SHP77 (cell line): ENCODE data around the gene GABPB2.
"Not testable (repeated sequence)": the region's sequence is repeated elsewhere in the genome, so short reads cannot be mapped to it uniquely, and the experiment has no call there.

Experiments used
- DNase-seq, 2 experiments: peaks; one replicate each; lab custom pipeline; 2025; lab: John Stamatoyannopoulos, UW

The GABPB2 gene

DNA sequence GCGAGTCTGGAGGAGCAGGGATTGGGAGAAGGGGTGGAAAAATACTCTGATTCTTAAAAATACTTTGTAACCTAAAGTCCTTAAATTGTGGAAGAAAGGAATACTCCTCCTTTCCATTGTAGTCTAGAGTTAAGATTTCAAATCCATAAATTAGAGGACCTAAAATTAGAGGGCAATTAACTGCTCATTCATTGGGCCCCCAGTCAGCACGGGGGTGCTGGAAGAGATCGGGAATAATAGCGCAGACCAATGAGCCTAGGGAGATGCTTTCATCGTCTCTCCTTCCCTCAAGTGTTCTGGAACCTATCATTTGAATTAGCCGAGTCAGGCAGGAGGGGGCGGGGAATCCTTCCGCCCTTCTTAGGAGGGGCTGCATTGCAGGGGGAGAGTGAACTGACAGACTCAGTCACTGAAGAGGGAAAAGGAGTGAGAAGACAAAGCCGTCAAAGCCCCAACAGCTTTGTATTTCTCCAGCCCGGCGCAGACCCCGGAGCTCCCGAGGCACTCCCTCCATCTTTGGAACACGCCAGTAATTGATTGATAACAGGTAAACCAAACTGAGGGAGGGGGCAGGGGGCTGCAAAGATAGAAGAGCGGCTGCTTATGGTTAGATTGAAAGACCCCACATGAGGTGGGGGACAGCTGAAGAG, 10.4 kb upstream of the GABPB2 start, which contains the start of gene MLLT11:
Gene MLLT11, plus strand, starts transcription at position 391 of the 650 bp plus-strand sequence. CDS start 6,828 bp downstream, outside the sequence.
- peak; percentile 87 to 90 for DNase-seq

DNA sequence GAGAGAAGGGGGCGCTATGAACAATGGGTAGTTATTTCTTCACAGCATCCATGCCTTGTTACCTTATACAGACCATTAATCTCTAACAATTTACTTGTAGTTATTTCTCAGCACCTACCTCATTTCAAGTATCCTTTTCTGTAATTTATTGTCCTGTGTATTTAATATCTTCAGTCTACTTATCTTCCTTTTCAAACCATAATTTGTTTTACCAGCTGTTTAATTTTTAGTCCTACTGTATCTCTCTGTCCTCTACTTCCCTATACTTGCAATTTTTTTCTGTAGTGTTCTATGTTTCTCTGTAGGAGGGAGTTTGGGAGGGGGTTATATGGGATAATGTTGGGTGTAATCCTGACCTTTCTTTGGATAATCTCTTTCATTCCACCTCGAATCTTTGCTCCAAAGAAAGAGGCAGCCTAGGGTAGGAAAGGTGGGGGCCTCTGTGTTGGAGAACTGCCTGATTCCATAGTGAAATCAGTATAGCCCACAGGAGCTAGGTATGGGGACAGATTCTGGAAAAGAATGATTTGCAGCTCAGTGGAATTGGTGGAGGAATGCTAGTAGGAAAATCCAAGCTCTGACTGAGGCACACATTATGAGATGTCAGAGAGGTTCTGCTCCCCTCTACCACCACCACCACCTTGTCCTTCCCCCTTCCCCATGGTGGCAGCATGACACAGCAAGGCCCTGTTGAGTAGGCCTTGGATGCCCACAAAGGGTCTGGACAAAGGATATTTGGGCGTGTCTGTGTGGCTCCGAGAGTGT, 9.7 kb upstream of the GABPB2 start:
- peak; percentile 78 to 82 for DNase-seq

DNA sequence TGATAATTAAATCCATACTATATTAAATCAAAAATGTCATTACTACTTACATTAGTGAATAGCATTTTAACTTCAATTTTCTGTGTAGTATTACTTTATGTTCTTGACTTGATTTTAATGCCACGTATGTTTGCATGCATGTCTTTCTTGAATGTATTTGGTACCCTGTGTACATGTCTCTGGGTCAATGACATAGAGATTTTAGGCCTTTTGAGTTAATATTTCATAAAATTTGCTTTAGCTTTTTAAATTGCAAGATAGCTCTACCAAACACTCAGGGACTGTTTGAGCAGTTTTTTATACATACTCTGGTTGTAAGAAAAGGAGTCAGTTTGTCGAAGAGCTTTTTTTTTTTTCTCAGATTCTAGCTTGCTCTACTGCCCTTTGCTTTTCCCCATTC, 8.9 kb upstream of the GABPB2 start:
- no peak for DNase-seq

DNA sequence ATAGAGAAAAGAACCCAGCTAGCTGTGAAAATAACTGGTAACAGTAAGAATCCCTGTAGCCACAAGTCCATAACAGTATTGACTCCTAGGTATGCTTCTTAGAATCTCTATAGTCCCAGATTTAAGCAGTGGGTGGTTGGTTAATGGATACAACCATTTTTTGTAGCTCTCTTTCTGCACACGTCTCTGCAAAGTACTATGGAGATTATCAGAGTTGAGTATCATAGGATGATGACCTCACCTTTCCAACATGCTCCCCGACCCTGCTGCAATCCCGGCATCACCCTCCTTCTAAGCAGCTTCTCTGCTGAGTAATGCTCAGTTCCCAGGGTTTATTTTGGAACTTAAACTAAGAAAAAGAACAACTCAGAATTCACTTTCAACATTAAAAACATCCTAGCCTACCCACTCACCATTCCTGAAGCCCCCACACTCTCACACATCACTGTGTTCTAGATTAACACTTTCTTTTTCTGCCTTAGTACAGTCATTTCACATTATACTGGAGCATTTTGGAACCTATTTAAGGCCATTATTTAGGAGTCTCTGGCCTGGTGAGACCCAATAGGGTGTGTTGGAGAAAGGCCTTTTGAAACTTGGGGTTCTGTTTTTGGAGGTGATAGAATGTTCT, 7.7 kb upstream of the GABPB2 start:
- DNase-seq, result no peak

DNA sequence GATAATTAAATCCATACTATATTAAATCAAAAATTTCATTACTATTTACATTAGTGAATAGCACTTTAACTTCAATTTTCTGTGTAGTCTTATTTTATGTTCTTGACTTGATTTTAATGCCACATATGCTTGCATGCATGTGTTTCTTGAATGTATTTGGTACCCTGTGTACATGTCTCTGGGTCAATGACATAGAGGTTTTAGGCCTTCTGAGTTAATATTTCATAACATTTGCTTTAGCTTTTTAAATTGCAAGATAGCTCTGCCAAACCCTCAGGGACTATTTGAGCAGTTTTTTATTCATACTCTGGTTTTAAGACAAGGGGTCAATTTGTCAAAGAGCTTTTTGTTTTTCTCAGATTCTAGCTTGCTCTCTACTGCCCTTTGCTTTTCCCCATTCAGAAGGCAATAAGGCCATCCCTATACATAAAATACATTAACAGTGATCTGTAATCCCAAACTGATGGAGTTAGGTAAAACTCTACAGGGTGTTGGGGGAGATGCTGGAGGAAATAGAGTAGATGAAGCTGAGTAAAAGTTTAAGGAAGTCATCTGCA, 5.4 kb upstream of the GABPB2 start:
- DNase-seq, result no peak

DNA sequence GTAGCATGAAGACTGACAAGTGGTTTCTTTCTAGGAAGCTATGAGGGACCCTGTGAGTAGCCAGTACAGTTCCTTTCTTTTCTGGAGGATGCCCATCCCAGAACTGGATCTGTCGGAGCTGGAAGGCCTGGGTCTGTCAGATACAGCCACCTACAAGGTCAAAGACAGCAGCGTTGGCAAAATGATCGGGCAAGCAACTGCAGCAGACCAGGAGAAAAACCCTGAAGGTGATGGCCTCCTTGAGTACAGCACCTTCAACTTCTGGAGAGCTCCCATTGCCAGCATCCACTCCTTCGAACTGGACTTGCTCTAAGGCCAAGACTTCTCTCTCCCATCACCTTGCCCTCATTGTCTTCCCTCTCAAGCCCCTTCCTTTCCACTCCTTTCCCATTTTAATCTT, 3.4 kb upstream of the GABPB2 start:
- DNase-seq, result no peak

DNA sequence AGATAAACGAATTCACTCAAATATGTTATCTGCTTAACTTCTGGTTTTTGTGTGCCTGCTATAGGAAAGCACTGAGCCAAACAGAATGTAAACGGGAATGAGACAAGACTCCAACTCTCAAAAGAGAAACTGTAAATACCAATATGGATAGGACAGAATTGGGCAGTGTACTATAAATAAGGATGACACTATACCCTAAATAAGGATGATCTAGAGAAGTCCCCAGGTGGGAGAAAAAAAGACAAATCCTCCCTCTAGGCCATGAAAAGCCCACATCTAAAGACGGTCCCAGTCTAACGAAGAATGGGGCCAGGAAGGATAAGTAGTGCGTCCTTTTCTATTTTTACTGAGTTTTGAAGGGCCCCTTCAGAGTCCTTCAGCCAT, 1.5 kb upstream of the GABPB2 start:
- DNase-seq, result no peak

DNA sequence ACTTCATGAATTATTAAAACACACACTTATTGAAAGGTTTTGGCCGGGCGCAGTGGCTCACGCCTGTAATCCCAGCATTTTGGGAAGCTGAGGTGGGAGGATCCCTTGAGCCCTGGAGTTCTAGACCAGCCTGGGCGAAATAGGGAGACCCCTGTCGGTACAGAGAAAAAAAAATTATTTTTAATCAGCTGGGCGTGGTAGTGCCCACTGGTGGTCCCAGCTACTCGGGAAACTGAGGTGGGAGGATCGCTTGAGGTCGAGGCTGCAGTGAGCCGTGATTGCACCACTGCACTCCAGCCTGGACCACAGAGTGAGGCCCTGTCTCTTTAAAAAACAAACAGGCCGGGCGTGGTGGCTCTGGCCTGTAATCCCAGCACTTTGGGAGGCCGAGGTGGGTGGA, 1.7 kb downstream of the GABPB2 start:
- DNase-seq, result no peak

DNA sequence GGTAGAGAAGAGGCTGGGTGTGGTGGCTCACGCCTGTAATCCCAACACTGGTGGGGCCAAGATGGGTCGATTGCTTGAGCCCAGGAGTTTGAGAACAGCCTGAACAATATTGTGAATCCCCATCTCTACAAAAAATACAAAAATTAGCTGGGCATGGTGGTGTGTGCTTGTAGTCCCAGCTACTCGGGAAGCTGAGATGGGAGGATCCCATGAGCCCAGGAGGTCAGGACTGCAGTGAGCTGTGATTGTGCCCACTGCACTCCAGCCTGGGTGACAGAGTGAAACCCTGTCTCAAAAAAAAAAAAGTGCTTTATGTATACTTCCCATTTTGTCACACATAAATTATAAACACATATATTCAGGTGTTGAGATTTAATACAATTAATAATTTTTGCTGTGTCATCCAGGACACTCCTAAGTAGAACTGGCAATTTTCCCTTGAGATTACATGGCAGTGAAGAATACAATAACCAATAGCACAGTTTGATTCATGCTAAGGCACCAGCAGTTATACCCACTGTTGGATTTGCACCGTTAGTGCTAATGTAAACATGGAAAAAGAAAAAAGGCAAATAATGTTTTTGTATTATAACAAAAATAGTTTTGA, 15.5 kb downstream of the GABPB2 start:
- DNase-seq, result no peak

DNA sequence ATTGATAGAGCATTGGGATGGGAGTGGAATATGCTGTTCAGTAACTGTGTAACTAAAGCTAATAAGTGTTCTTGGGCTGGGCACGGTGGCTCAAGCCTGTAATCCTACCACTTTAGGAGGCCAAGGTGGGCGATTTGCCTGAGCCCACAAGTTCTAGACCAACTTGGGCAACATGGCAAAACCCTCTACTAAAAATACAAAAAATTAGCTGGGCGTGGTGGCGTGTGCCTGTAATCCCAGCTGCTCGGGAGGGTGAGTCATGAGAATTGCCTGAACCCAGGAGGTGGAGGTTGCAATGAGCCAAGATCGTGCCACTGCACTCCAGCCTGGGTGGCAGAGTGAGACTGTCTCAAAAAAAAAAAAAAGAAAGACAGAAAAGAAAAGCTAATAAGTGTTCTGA, 26.9 kb downstream of the GABPB2 start:
- not testable (repeated sequence) for DNase-seq

DNA sequence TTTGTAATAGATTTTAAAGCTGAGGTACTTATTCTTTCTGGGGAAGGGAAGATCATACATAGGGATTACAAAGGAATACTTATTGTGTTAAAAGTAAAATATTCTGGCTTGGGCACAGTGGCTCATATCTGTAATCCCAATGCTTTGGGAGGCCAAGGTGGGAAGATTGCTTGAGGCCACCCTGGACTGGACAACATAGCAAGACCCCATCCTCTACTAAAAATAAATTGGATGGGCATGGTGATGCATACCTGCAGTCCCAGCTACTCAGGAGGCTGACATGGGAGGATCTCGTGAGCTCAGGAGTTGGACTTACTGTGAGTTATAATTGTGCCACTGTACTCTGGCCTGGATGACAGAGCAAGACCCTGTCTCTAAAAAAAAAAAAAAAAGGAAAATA, 27.6 kb downstream of the GABPB2 start:
- DNase-seq, result no peak

DNA sequence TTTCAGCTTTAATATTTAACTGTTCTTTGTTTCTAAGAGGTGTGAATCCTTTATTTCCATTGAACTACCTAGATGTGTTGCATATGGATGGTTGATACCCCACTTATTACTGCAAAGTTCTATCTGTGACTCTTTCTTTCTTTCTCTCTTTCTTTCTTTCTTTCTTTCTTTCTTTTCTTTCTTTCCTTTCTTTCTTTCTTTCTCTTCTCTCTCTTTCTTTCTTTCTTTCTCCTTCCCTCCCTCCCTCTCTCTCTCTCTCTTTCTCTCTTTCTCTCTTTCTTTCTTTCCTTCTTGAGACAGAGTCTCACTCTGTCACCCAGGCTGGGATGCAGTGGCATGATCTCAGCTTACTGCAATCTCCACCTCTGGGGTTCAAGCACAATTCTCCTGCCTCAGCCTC, 34.1 kb downstream of the GABPB2 start:
- no peak for DNase-seq

DNA sequence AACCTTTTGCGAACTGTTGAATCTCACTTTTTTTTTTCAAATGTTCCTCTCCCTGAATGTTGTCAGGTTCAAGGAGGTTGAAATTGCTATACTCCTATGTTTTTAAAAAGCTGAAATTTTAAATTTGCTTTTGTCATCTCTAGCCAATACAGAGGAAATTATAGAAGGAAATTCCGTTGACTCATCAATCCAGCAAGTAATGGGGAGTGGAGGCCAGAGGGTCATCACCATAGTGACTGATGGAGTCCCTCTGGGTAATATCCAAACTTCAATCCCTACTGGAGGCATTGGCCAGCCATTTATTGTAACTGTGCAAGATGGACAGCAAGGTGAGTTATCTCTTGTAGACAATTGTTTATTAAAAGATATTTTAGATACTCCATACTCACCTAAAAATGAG, 36.3 kb downstream of the GABPB2 start:
- DNase-seq, result no peak

DNA sequence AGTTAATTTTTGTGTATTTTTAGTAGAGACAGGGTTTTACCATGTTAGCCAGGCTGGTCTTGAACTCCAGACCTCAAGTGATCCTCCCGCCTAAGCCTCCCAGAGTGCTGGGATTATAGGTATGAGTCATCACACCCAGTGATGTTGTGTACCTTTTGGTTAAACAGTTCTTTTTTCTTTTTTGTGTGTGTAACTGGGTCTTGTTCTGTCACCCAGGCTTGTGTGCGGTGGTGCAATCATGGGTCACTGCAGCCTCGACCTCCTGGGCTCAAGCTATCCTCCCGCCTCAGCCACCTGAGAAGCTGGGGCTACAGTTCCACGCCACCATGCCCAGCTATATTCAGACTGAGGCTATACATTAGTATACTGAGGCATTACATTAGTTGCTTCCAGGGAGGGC, 37.8 kb downstream of the GABPB2 start:
- DNase-seq, result no peak

DNA sequence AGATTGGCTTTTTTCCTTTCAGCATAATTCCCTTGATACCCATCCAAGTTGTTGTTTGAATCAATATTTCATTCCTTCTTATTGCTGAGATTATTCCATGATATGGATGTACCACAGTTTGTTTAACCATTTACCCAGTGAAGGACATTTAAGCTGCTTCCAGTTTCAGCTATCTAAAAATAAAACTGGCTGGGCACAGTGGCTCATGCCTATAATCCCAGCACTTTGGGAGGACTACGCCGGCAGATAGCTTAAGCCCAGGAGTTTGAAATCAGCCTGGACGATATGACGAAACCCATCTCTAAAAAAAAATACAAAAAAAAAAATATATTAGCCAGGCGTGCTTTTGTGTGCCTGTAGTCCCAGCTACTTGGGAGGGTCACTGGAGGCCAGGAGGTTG, 43.3 kb downstream of the GABPB2 start:
- no peak for DNase-seq

DNA sequence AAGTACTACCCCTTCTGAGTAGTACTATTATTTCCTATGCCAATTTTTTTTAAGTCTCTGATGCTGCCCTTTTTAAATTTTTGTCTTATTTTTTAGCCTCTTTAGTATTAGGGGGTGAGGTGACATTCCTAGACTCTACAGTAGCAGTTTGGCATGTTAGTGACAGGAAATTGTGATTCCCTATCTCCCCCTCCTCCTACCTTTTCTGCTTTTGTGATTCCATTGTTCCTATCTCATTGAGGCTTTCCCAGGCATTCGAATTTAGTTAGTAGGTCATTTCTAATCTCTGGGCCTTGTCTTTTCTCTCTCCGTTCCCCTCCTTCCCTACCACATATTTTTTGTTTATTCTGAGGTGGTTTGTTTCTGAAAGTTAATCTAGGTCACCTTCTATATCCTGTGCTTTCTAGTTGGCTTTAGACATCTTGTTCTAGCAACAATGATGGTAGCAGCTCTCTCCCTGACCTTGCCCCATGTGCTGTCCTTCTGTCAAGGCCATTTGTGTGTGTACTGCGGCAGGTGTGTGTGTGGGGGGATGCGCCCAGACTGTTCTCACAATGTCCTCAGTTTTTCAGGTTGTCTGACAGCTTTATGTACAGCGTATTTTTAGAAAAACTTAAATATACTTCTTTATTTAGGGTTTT, 54.3 kb downstream of the GABPB2 start:
- peak; percentile 21 to 28 for DNase-seq

DNA sequence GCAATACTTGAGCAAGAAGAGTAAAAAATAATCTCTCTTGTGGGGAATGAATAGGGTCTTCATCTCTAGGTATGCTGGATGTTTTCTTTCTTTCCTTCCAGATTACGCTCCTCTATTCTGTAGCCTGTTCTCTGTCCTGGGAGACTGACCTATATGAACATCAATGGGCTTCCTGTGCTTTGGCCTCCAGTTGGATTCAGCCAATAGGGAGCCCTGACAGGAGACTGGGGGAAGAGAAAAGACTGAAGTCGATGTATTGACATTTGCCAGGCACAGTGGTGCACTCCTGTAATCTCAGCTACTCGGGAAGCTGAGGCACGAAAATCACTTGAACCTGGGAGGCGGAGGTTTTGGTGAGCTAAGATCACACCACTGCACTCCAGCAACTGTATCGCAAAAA, 58.2 kb downstream of the GABPB2 start:
- DNase-seq, result no peak

DNA sequence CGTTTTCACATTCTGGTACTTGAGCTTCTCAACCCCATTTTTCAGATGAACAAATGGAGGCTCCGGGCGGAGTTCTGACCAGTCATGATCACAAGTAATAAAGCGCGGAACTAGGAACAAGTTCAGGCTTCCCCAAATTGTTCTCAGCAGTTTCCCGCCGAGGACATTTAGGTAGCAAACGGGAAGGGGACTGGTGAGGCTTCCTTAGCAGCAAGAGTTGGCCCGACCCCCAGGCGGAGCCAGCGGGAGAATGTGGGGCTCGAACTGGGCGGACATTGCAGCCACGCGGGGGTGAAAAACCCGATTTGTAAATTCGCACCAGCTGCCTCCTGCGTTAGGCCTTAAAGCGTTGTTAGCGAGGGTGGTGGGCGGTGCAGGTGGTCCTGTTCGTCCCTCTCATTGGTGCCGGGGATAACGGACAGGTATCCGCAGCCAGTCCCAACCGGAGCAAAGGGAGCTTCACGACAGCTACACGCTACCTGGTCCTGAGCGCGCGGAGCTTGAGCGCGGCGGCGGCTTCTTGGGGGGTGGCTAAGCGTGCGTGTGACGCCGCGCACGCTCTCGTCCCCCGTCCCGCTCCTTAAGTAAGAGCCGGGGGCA, 60.5 kb downstream of the GABPB2 start:
- DNase-seq, result no peak

DNA sequence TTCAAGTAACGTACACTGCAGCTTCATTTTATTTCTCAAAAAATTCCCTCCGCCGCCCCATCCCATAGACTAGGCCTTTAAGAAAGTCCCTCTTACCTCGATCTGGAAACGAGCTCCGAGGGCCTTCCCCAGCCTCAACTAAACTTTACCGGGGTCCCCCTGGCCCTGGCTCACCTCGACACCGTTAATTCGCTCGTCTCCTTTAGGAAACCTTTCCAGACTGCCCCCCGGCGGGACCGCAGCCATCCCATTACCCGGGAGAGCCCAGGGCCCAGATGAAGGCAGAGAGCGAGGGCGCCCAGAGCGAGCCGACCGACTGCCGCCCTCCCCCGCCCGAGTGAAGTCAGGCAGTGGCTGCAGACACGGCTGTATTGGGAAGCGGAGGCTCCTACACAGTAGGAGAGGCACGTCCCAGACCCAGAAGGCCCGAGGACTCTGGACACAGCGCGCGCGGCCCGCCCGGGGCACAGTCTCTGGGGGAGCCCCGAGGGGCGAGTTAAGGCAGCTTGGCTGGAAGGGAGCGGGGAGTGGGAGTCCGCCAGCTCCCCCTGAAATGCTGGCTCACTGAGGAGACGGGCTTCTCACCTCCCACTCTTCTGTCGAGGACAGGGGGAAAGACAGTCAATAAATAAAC, 61.3 kb downstream of the GABPB2 start:
- DNase-seq, result no peak

DNA sequence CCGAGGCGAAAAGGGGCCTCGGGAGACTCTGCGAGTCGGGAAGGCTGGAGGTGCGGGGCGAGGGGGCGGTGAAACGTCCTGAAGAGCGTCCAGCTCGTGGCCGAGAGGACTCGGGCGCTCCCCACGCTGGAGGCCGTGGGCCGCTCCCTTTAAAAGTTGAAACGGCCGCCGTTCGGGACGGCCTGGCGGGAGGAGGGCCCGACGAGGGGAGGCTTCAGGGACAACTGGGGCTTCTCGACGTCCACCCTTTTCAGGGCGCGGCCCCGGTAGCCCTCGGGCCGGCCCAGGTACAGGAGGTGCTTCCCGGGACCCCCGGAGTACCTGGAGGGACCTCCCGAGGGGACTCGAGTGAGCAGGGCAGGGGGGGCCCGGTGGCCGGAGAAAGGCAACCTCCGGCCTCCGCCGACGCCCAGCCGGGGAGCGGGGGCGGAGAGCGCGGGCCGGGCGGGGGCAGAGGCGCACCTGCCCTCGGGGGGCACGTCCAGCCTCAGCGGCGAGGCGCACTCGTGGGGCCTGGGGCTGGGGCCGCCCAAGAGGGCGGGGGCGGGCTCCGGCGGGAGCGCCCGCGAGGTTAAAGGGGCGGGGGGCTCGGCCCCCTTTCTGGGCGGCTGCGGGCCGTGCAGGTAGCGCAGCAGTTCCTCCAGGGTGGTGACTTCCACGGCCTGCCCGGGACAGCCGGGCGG, 61.9 kb downstream of the GABPB2 start:
- DNase-seq, result no peak
